ENCODE measurements around the gene RIPK3.

The RIPK3 gene

GRCh38 chr14:24298892-24299254 is 40.9 kb downstream of the RIPK3 start:
- no peak for DNase-seq

- peak; percentile 36 to 39 for DNase-seq
Measured at GRCh38 chr14:24297190-24297964, 42.4 kb downstream of the RIPK3 start.

GRCh38 chr14:24296341-24297157 is 43.2 kb downstream of the RIPK3 start:
- peak; percentile 59 to 66 for DNase-seq

GRCh38 chr14:24293525-24293924 is 46.3 kb downstream of the RIPK3 start:
- DNase-seq: no peak

GRCh38 chr14:24292118-24292807 is 47.5 kb downstream of the RIPK3 start:
- DNase-seq: no peak

GRCh38 chr14:24291446-24292117 is 48.2 kb downstream of the RIPK3 start:
- DNase-seq: no peak

GRCh38 chr14:24290746-24291145 is 49.0 kb downstream of the RIPK3 start:
- DNase-seq: no peak

- no peak for DNase-seq
Measured at GRCh38 chr14:24289649-24290280, 50.0 kb downstream of the RIPK3 start.

- DNase-seq: no peak
Measured at GRCh38 chr14:24286996-24287395, 52.8 kb downstream of the RIPK3 start.
